Liver (tissue), 3 donors: Measurements from ENCODE around the gene RPTOR.

Experiments
- CTCF ChIP-seq: fragments of 150-350 bp; IDR thresholded peaks from 2 replicates; pipeline ENCODE4 v1.5.1; 2017; ENCODE audit warnings: improper control_type of control experiment, low read depth, low read length; ENCODE audit not compliant: missing input control
- MAX ChIP-seq: IDR thresholded peaks from 2 replicates; pipeline ENCODE4 v1.6.1; 2016; ENCODE audit warnings: antibody characterized with exemption
- RAD21 ChIP-seq, 2 donors: IDR thresholded peaks; 2 replicates each; pipeline ENCODE4 v1.6.1; 2016; ENCODE audit warnings: antibody characterized with exemption in 2 of 2, mild to moderate bottlenecking in 2 of 2
- ZBTB33 ChIP-seq: IDR thresholded peaks from 2 replicates; pipeline ENCODE4 v1.6.1; 2016; ENCODE audit warnings: antibody characterized with exemption
- donor health status: healthy.
- donor health status: healthy.

- TF ChIP-seq CTCF (no peak), MAX (no peak), ZBTB33 (no peak), RAD21 (IDR thresholded peaks at IDR 0.05) (no peak)
Measured at GRCh38 chr17:80545499-80545826, 825 bp downstream of the RPTOR start.
